HL-60 (cell line): ENCODE measurements around the gene RASAL3.

ENCODE experiments used
- DNase-seq, 2 experiments: peaks; one replicate each; pipeline ENCODE4 v3.0.0-alpha.2; 2010 to 2020; ENCODE audit warnings: low read depth in 1 of 2, low spot score in 1 of 2
- H3K27ac ChIP-seq: fragments of 250-450 bp; sonication (Bioruptor Pico); replicated peaks from 2 replicates; pipeline ENCODE4 v1.5.1; 2020; ENCODE audit warnings: mild to moderate bottlenecking, moderate library complexity
- H3K27me3 ChIP-seq: fragments of 250-450 bp; sonication (Bioruptor Pico); 2 replicates; pipeline ENCODE4 v1.5.1; 2021; ENCODE audit warnings: mild to moderate bottlenecking, moderate library complexity; ENCODE audit not compliant: insufficient read depth, poor library complexity, severe bottlenecking
- H3K4me3 ChIP-seq: replicated peaks from 2 replicates; pipeline ENCODE4 v1.5.1; 2011; ENCODE audit warnings: mild to moderate bottlenecking, control low read depth, low read length; ENCODE audit not compliant: insufficient read depth
- CTCF ChIP-seq: IDR thresholded peaks from one replicate; pipeline ENCODE4 v1.5.1; 2011; ENCODE audit warnings: low read length, control low read depth, inconsistent platforms; ENCODE audit not compliant: insufficient read depth
- GABPA ChIP-seq: IDR thresholded peaks from 2 replicates; pipeline ENCODE4 v1.6.1; 2012; ENCODE audit warnings: low read depth
- POLR2AphosphoS5 ChIP-seq: IDR thresholded peaks from 2 replicates; pipeline ENCODE4 v1.6.1; 2012; ENCODE audit warnings: low read depth
- REST ChIP-seq: IDR thresholded peaks from 2 replicates; pipeline ENCODE4 v1.6.1; 2012; ENCODE audit warnings: low read depth; ENCODE audit not compliant: insufficient replicate concordance
- SPI1 ChIP-seq: IDR thresholded peaks from 2 replicates; pipeline ENCODE4 v1.6.1; 2012; ENCODE audit warnings: low read depth, mild to moderate bottlenecking, borderline replicate concordance

RASAL3 gene

GRCh38 chr19:15507068-15508034 lies 43.0 kb upstream of the RASAL3 start:
- TF ChIP-seq GABPA (no peak), CTCF (no peak), REST (no peak), POLR2AphosphoS5 (no peak), SPI1 (no peak)
- DNase-seq, result no peak
- peaks cover 18% of the 10 kb centered on the region for H3K27me3 ChIP-seq
- no peak overlapping the region for H3K4me3 ChIP-seq
- no peak overlapping the region for H3K27ac ChIP-seq

- no peak for DNase-seq
- no peak for TF ChIP-seq POLR2AphosphoS5
- no peak overlapping the region for H3K27ac ChIP-seq
- H3K4me3 ChIP-seq, result no peak overlapping the region
- H3K27me3 ChIP-seq, result peaks cover 18% of the 10 kb centered on the region
Observed at GRCh38 chr19:15506074-15506571, 41.8 kb upstream of the RASAL3 start.

- peaks cover 3% of the 10 kb centered on the region for H3K27me3 ChIP-seq
- H3K4me3 ChIP-seq, result no peak overlapping the region
- no peak overlapping the region for H3K27ac ChIP-seq
- no peak for DNase-seq
- TF ChIP-seq CTCF (no peak), SPI1 (no peak), GABPA (no peak), POLR2AphosphoS5 (no peak), REST (no peak)
Observed at GRCh38 chr19:15502264-15502663, 37.9 kb upstream of the RASAL3 start.

- no peaks in the 10 kb centered on the region for H3K27me3 ChIP-seq
- H3K4me3 ChIP-seq, result no peak overlapping the region
- DNase-seq, result no peak
- H3K27ac ChIP-seq, result no peak overlapping the region
- TF ChIP-seq CTCF, result no peak
- no peak for TF ChIP-seq REST
Observed at GRCh38 chr19:15501596-15501995, 37.3 kb upstream of the RASAL3 start.
